Left ventricle myocardium inferior (tissue), 1 donor: Measurements from ENCODE around the gene ANKDD1A. TPM values are rescaled to one million over a fixed set of nuclear protein-coding genes. Genes with fewer than 3 reads are reported as not detected.

Source experiments
- DNase-seq: peaks from one replicate; pipeline ENCODE4 v3.0.0-alpha.2; 2020
- H3K27ac ChIP-seq: fragments of 200-600 bp; replicated peaks from 2 replicates; pipeline ENCODE4 v1.8.0; 2021
- H3K27me3 ChIP-seq: fragments of 200-600 bp; 2 replicates; pipeline ENCODE4 v1.8.0; 2021; ENCODE audit warnings: low read depth
- H3K36me3 ChIP-seq: fragments of 200-600 bp; 2 replicates; pipeline ENCODE4 v1.8.0; 2021
- H3K4me1 ChIP-seq: fragments of 200-600 bp; 2 replicates; pipeline ENCODE4 v1.8.0; 2021
- H3K4me3 ChIP-seq: fragments of 200-600 bp; 2 replicates; pipeline ENCODE4 v1.8.0; 2021; ENCODE audit warnings: mild to moderate bottlenecking, moderate library complexity
- H3K9me3 ChIP-seq: fragments of 200-600 bp; replicated peaks from 2 replicates; pipeline ENCODE4 v1.8.0; 2021
- intact Hi-C: fragments of 100-400 bp; cut with micrococcal nuclease; formaldehyde crosslinking; loops from one replicate; pipeline ENCODE4 v1.11.0; 2022
- total RNA-seq: library from RNA; stranded (reverse); fragmentation: NEBNext Ultra II Directional; extraction: Animal tissue kit (Norgen Biotek cat#: 25700); gene quantifications from one replicate; pipeline ENCODE4 v1.2.1, GENCODE V29; 2021
- TF ChIP-seq, protein P1 (sequence below): fragments of 200-600 bp; IDR thresholded peaks from 2 replicates; pipeline ENCODE4 v1.8.0; 2021; ENCODE audit warnings: antibody characterized with exemption, mild to moderate bottlenecking, borderline replicate concordance
- donor health status: DM: no; HTN: yes; CAD: no; lungs with severe emphysema.

Gene ANKDD1A
- total RNA-seq, 1 donor from 2014 or later = 1.8 TPM

DNA sequence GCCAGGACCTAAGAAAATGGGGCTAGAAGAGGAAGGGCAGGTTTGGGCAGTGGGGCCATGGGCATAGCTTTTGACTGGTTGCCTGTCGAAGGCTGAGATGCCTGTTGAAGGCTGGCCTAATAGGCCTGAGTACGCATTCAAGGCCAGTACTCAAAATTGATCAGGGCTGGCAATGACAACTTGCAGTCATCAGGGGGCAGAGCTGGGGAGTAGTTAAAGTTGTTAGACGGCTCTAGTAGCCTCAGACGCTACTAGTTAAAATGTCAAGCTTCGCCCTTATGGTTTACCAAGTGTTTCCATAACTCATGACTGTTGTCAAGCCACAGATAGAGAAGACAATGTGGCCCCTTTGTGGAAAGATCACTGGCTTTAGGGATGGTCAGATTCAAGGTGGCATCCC, 49.3 kb downstream of the ANKDD1A start:
- H3K9me3 ChIP-seq = no peaks in the 10 kb centered on the region
- intact Hi-C loops = no loop called here
- H3K27ac ChIP-seq = no peak overlapping the region
- H3K36me3 ChIP-seq = peaks cover 97% of the 10 kb centered on the region
- no peak overlapping the region for H3K4me3 ChIP-seq
- TF ChIP-seq, protein P1, sequence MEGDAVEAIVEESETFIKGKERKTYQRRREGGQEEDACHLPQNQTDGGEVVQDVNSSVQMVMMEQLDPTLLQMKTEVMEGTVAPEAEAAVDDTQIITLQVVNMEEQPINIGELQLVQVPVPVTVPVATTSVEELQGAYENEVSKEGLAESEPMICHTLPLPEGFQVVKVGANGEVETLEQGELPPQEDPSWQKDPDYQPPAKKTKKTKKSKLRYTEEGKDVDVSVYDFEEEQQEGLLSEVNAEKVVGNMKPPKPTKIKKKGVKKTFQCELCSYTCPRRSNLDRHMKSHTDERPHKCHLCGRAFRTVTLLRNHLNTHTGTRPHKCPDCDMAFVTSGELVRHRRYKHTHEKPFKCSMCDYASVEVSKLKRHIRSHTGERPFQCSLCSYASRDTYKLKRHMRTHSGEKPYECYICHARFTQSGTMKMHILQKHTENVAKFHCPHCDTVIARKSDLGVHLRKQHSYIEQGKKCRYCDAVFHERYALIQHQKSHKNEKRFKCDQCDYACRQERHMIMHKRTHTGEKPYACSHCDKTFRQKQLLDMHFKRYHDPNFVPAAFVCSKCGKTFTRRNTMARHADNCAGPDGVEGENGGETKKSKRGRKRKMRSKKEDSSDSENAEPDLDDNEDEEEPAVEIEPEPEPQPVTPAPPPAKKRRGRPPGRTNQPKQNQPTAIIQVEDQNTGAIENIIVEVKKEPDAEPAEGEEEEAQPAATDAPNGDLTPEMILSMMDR = no peak
- no peak for DNase-seq
- H3K27me3 ChIP-seq = no peaks in the 10 kb centered on the region
- no peaks in the 10 kb centered on the region for H3K4me1 ChIP-seq

- H3K9me3 ChIP-seq = no peaks in the 10 kb centered on the region
- H3K27me3 ChIP-seq = no peaks in the 10 kb centered on the region
- DNase-seq = no peak
- no peak overlapping the region for H3K27ac ChIP-seq
- no peaks in the 10 kb centered on the region for H3K4me1 ChIP-seq
- H3K36me3 ChIP-seq = peaks cover 89% of the 10 kb centered on the region
- no peak overlapping the region for H3K4me3 ChIP-seq
- intact Hi-C loops = no loop called here
- TF ChIP-seq, protein P1 = no peak
Measured at GRCh38 chr15:64969401-64969800, 57.7 kb downstream of the ANKDD1A start.

DNA sequence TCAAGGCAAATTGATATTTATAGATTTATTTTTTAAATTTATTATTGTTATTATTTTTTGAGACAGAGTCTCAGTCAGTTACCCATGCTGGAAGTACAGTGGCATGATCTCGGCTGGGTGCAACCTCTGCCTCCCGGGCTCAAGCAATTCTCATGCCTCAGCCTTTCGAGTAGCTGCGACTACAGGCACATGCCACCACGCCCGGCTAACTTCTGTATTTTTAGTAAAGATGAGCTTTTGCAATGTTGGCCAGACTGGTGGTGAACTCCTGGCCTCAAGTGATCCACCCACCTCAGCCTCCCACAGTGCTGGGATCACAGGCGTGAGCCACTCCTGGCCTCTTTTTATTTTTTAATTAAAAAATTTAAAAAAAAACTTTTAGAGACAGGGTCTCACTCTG, 59.0 kb downstream of the ANKDD1A start:
- intact Hi-C loops = no loop called here
- Histone ChIP-seq H3K9me3 (no peaks in the 10 kb centered on the region), H3K36me3 (peaks cover 89% of the 10 kb centered on the region), H3K27me3 (no peaks in the 10 kb centered on the region), H3K4me3 (no peak overlapping the region), H3K27ac (no peak overlapping the region), H3K4me1 (no peaks in the 10 kb centered on the region)
- DNase-seq = no peak
- TF ChIP-seq, protein P1 = no peak

- Histone ChIP-seq H3K4me3 (no peak overlapping the region), H3K27me3 (no peaks in the 10 kb centered on the region), H3K27ac (no peak overlapping the region), H3K4me1 (no peaks in the 10 kb centered on the region), H3K9me3 (no peaks in the 10 kb centered on the region), H3K36me3 (peaks cover 83% of the 10 kb centered on the region)
- TF ChIP-seq, protein P1 = no peak
- no peak for DNase-seq
- intact Hi-C loops = no loop called here
Measured at GRCh38 chr15:64975390-64975789, 63.7 kb downstream of the ANKDD1A start.

- H3K9me3 ChIP-seq = no peaks in the 10 kb centered on the region
- H3K27me3 ChIP-seq = no peaks in the 10 kb centered on the region
- TF ChIP-seq, protein P1 = no peak
- peaks cover 62% of the 10 kb centered on the region for H3K36me3 ChIP-seq
- intact Hi-C loops = no loop called here
- no peak overlapping the region for H3K4me3 ChIP-seq
- H3K4me1 ChIP-seq = peaks cover 9% of the 10 kb centered on the region
- no peak for DNase-seq
- no peak overlapping the region for H3K27ac ChIP-seq
Measured at GRCh38 chr15:64979252-64979710, 67.6 kb downstream of the ANKDD1A start.
